Central memory CD8-positive, alpha-beta T cell (primary cell): ENCODE measurements around the gene UBE3D.

Experiments used
- ATAC-seq: fragments of 150-1000 bp; cut with Tn5 transposase; replicated peaks from 2 replicates; pipeline ENCODE4 v1.10.0; 2022; ENCODE audit warnings: mild to moderate bottlenecking, moderate FRiP score, moderate number of reproducible peaks; ENCODE audit not compliant: poor library complexity, severe bottlenecking; ENCODE audit errors: extremely low read depth
- DNase-seq, 2 donors: peaks; one replicate each; pipeline ENCODE4 v3.0.0; 2021; ENCODE audit warnings: low spot score in 2 of 2
- H3K27ac Mint-ChIP-seq: one replicate; pipeline ENCODE4 v1.8.0; 2022; ENCODE audit warnings: low read depth, mild to moderate bottlenecking, moderate library complexity, mixed read lengths
- H3K27me3 Mint-ChIP-seq: one replicate; pipeline ENCODE4 v1.8.0; 2022; ENCODE audit warnings: mixed read lengths
- H3K36me3 Mint-ChIP-seq: one replicate; pipeline ENCODE4 v1.8.0; 2022; ENCODE audit warnings: mild to moderate bottlenecking, moderate library complexity, mixed read lengths; ENCODE audit not compliant: insufficient read depth
- H3K4me1 Mint-ChIP-seq: one replicate; pipeline ENCODE4 v1.8.0; 2022; ENCODE audit warnings: mixed read lengths
- H3K4me3 Mint-ChIP-seq: one replicate; pipeline ENCODE4 v1.8.0; 2022; ENCODE audit warnings: mild to moderate bottlenecking, moderate library complexity, mixed read lengths
- H3K9me3 Mint-ChIP-seq: one replicate; pipeline ENCODE4 v1.8.0; 2022; ENCODE audit warnings: mixed read lengths

UBE3D gene

DNA sequence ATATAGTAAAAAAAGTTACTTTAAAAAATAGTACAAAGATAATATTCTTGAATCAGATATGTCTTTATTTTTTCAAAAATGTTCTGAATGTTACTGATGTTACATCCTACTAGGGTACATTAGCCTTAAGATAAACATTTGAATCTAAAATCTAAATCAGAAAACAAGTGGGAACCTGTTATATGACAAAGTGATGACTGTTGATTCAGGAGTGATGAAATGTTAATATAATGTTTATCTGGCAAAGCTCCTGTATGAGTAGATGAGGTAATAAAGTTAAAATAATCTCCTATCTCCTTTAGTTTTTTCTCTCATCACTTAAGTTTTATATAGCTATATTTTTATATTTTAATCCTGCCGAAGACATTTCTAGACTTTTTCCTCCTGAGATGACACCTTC lies 6.1 kb upstream of the UBE3D start:
- peaks cover 17% of the 10 kb centered on the region for H3K4me1 Mint-ChIP-seq
- peaks cover 8% of the 10 kb centered on the region for H3K36me3 Mint-ChIP-seq
- no peak for ATAC-seq
- H3K4me3 Mint-ChIP-seq: no peak overlapping the region
- no peak for DNase-seq
- no peaks in the 10 kb centered on the region for H3K27me3 Mint-ChIP-seq
- H3K27ac Mint-ChIP-seq: no peak overlapping the region
- no peaks in the 10 kb centered on the region for H3K9me3 Mint-ChIP-seq

- ATAC-seq (no peak), DNase-seq (no peak)
- Mint-ChIP-seq H3K4me3 (no peak overlapping the region), H3K4me1 (peaks cover 19% of the 10 kb centered on the region), H3K36me3 (peaks cover 5% of the 10 kb centered on the region), H3K9me3 (no peaks in the 10 kb centered on the region), H3K27ac (no peak overlapping the region), H3K27me3 (no peaks in the 10 kb centered on the region)
Measured at GRCh38 chr6:83071023-83071422, 5.4 kb upstream of the UBE3D start.

DNA sequence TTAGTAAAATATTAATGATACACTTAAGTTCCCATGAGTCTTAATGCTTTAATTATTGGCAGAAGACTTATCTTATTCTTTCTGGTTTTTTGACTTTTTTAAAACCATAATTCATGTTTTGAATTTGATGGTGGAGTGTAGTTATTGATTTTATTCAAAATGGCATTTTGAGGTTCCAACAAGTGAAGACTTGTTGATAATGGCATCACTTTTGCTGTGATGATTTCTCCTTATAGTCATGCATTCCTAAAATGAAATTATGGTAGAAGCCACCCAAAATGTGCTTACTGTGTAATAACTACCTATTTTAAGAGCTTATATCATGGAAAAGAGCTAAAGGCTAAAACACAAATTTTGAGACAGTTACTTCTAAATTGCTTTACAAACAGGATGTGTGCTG lies 4.0 kb upstream of the UBE3D start:
- ATAC-seq (no peak), DNase-seq (no peak)
- H3K4me3 Mint-ChIP-seq: no peak overlapping the region
- peaks cover 26% of the 10 kb centered on the region for H3K4me1 Mint-ChIP-seq
- no peak overlapping the region for H3K27ac Mint-ChIP-seq
- peaks cover 6% of the 10 kb centered on the region for H3K36me3 Mint-ChIP-seq
- no peaks in the 10 kb centered on the region for H3K9me3 Mint-ChIP-seq
- no peaks in the 10 kb centered on the region for H3K27me3 Mint-ChIP-seq

DNA sequence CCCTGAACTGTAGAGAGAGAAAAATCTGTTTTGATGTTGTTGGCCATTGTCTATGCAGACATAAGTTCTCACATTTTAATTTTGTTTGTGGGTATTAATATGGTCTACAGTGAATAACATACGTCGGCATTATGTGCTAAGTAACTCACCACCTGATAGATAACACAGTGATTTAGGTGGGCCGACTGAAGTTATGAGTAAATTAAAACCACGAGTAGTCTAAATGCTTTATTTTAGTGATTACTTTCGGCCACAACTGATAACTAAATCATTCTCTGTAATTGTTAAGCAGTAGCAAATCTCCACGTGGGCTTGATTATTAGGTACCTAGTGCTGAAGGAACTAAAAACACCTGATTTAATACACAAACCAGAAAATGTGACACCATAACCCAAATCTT lies 3.0 kb upstream of the UBE3D start:
- no peaks in the 10 kb centered on the region for H3K9me3 Mint-ChIP-seq
- DNase-seq (no peak), ATAC-seq (no peak)
- peak overlapping the region; percentile 90 for H3K27ac Mint-ChIP-seq
- no peaks in the 10 kb centered on the region for H3K27me3 Mint-ChIP-seq
- H3K4me1 Mint-ChIP-seq: peaks cover 31% of the 10 kb centered on the region
- H3K4me3 Mint-ChIP-seq: peak overlapping the region; percentile 93
- H3K36me3 Mint-ChIP-seq: peaks cover 6% of the 10 kb centered on the region

DNA sequence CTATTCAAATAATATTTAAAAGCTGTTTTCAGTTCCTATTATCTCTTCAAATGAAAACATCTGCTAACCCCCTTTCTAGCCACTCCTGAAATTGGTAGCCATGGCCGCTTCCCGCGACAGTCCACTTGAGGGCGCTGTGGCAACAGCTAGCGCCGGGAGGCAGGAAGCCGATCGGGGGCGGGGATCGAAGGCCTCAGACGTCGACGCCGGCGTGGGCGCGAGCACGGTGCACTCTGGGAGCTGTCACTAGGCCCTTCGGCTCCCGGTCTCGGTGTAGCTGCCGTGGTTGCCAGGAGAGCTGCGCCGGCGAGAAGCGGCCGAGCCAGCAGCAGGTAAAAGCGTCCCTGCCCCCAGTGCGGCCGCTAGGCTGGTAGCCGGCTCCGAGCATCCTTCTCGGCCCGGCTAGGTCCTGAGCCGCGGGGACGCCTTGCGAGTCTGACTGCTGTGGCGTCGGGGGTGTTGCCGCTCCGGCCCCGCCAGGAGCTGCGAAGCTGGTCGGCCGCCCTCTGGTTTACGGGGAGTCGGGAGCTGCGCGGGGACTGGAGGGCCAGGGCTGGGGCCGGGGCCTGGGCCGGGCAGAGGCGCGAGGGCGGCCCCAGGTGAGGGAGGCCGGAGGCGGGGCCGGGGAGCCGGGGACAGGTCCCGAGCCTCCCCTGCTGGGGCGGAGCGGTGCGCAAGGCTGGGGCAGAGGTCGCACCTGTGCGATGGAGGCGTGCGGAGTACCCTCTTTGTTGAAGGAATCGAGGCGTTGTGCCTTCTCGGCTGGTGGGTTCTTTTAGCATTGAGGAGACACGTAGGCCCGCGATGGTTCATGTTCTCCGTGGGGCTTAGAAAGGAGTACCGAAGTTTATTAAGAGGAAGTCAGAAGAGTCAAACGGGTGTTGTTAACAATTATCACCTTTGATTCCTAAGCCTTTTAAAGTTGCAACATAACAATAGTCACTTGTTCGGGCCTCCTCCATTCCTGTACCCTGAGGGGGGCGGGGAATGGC lies 2.1 kb upstream of the UBE3D start, which contains the start of gene DOP1A:
DOP1A (plus strand) TSS at position 224 of the 992 bp plus-strand sequence. CDS start 29,307 bp downstream, outside the sequence.
- DNase-seq (peak; percentile 91 to 95), ATAC-seq (peak; percentile 89)
- peak within 1 kb of the TSS; percentile 90 for H3K27ac Mint-ChIP-seq
- no peaks in the 10 kb centered on the region for H3K27me3 Mint-ChIP-seq
- H3K4me3 Mint-ChIP-seq: peak within 1 kb of the TSS; percentile 93
- peaks cover 6% of the 10 kb centered on the region for H3K36me3 Mint-ChIP-seq
- H3K9me3 Mint-ChIP-seq: no peaks in the 10 kb centered on the region
- peaks cover 31% of the 10 kb centered on the region for H3K4me1 Mint-ChIP-seq

DNA sequence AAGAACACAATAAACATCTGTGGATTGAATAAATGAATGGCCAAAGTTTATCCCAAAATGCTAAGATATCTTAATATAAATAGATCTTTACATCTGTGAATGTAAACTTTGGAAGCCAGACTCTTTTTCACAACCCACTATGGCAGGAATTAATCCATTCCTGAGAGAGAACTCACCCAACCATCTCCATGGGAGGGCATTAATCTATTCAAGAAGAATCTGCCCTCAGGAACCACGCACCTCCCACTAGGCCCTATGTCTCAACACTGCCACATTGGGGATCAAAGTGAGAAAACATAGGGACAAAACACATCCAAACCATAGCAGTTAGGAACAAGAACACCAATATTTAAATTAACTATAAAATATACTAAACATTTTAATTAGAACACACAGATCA lies 3.4 kb downstream of the UBE3D start:
- Mint-ChIP-seq H3K27me3 (no peaks in the 10 kb centered on the region), H3K4me1 (peaks cover 14% of the 10 kb centered on the region), H3K36me3 (peaks cover 3% of the 10 kb centered on the region), H3K27ac (no peak overlapping the region), H3K4me3 (no peak overlapping the region), H3K9me3 (no peaks in the 10 kb centered on the region)
- no peak for DNase-seq
- no peak for ATAC-seq

- no peak overlapping the region for H3K4me3 Mint-ChIP-seq
- peaks cover 3% of the 10 kb centered on the region for H3K36me3 Mint-ChIP-seq
- peaks cover 14% of the 10 kb centered on the region for H3K4me1 Mint-ChIP-seq
- no peak overlapping the region for H3K27ac Mint-ChIP-seq
- no peaks in the 10 kb centered on the region for H3K27me3 Mint-ChIP-seq
- ATAC-seq (no peak), DNase-seq (no peak)
- no peaks in the 10 kb centered on the region for H3K9me3 Mint-ChIP-seq
Measured at GRCh38 chr6:83061190-83061589, 4.5 kb downstream of the UBE3D start.

DNA sequence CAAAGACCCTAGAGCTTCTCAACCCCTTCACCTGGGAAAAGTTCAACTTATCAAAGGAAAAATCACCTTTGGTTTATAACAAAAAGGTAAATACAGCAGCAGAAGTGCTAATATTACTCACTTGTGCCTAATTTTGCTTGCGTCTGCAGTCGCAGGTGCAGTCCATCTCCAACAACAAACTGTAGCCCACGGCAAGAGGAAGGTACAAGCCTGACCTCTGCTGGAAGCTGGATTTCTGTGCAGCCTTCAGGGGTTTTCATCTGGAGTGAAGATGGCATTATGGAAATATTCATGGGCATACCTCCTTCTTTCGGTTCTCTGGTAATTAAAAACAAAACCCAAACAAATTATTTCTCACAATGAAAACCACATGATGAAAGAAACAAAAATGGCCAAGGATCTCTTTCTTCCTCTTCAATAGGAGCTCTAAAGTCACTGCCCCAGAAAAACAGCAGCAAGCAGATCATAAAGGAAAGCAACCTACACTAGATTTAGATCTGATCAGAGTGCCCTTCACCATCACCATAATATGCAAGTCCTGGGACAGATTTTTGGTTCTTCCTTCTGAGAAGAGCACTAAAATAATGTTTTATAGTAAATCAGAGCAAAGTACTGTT lies 7.8 kb downstream of the UBE3D start:
- no peaks in the 10 kb centered on the region for H3K9me3 Mint-ChIP-seq
- no peaks in the 10 kb centered on the region for H3K27me3 Mint-ChIP-seq
- ATAC-seq (no peak), DNase-seq (no peak)
- no peak overlapping the region for H3K27ac Mint-ChIP-seq
- peaks cover 4% of the 10 kb centered on the region for H3K36me3 Mint-ChIP-seq
- H3K4me3 Mint-ChIP-seq: no peak overlapping the region
- no peaks in the 10 kb centered on the region for H3K4me1 Mint-ChIP-seq

- Mint-ChIP-seq H3K9me3 (no peaks in the 10 kb centered on the region), H3K27ac (no peak overlapping the region), H3K4me3 (no peak overlapping the region), H3K36me3 (peaks cover 5% of the 10 kb centered on the region), H3K27me3 (no peaks in the 10 kb centered on the region), H3K4me1 (no peaks in the 10 kb centered on the region)
- peak; percentile 19 for ATAC-seq
- DNase-seq: no peak
Measured at GRCh38 chr6:83055366-83055964, 10.2 kb downstream of the UBE3D start.

DNA sequence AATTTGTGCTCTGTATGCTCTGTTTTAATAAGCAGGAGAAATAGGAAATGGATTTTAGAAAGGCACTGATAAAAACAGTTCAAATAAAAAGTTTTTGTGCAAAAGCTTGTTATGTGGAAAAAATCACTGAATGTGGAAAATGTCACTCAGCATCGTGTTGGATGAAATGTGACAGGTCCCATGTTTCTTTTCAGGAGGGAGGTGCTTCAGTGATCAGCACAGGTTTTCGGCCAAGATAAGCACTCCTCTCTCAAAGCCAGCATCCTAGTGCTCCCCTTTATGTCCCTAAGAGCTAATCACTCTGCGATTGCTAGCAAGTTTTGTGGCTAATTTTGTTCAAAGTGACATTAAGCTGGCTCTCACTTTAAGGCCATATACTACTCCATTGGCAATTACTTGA lies 12.0 kb downstream of the UBE3D start:
- no peak for ATAC-seq
- Mint-ChIP-seq H3K4me1 (no peaks in the 10 kb centered on the region), H3K4me3 (no peak overlapping the region), H3K27me3 (no peaks in the 10 kb centered on the region), H3K9me3 (no peaks in the 10 kb centered on the region), H3K27ac (no peak overlapping the region), H3K36me3 (peaks cover 6% of the 10 kb centered on the region)
- DNase-seq: no peak

- Mint-ChIP-seq H3K9me3 (no peaks in the 10 kb centered on the region), H3K36me3 (peaks cover 7% of the 10 kb centered on the region), H3K27ac (no peak overlapping the region), H3K4me1 (no peaks in the 10 kb centered on the region), H3K4me3 (no peak overlapping the region), H3K27me3 (no peaks in the 10 kb centered on the region)
- no peak for DNase-seq
- ATAC-seq: no peak
Measured at GRCh38 chr6:83051377-83052172, 14.1 kb downstream of the UBE3D start.

GRCh38 chr6:83047065-83047754 lies 18.4 kb downstream of the UBE3D start:
- no peaks in the 10 kb centered on the region for H3K9me3 Mint-ChIP-seq
- H3K36me3 Mint-ChIP-seq: peaks cover 5% of the 10 kb centered on the region
- H3K27ac Mint-ChIP-seq: no peak overlapping the region
- no peak for DNase-seq
- ATAC-seq: no peak
- H3K27me3 Mint-ChIP-seq: no peaks in the 10 kb centered on the region
- no peaks in the 10 kb centered on the region for H3K4me1 Mint-ChIP-seq
- H3K4me3 Mint-ChIP-seq: no peak overlapping the region
